HG03025 (cell line): ENCODE measurements around the gene PPP1R13L.
A peak's percentile ranks its signal among the peaks of the same experiment; 100 is the strongest.
"Not testable (repeated sequence)": the region's sequence is repeated elsewhere in the genome, so short reads cannot be mapped to it uniquely, and the experiment has no call there.

Experiments
- ATAC-seq: cut with Tn5 transposase; IDR thresholded peaks from one replicate; pipeline ENCODE4 v1.9.1; 2021; ENCODE audit warnings: mild to moderate bottlenecking, moderate library complexity; ENCODE audit not compliant: unreplicated experiment, low FRiP score

The PPP1R13L gene

DNA sequence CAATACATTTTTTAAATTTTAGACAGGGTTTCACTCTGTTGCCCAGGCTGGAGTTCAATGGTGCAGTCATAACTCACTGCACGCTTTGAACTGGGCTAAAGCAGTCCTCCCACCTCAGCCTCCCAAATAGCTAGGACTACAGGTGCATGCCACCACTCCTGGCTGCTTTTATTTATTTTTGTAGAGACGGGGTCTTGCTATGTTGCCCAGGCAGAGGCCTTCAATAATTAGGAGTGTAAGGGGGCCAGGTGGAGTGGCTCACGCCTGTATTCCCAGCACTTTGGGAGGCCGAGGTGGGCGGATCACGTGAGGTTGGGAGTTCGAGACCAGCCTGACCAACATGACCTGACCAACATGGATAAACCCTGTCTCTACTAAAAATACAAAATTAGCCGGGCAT lies 27.7 kb upstream of the PPP1R13L start:
- ATAC-seq, result not testable (repeated sequence)

DNA sequence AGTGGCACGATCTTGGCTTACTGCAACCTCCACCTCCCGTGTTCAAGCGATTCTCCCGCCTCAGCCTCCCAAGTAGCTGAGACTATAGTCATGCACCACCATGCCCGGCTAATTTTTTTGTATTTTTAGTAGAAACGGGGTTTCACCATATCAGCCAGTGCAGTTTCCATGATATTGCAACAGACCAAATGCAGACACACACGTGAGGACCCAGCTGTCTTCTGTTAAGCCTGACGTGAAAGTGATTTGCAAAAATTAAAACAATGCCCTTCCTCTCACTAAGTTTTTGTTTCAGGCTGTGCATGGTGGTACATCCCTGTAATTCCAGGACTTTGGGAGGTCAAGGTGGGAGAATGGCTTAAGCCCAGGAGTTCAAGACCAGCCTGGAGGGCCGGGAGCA lies 26.1 kb upstream of the PPP1R13L start:
- ATAC-seq, result not testable (repeated sequence)

DNA sequence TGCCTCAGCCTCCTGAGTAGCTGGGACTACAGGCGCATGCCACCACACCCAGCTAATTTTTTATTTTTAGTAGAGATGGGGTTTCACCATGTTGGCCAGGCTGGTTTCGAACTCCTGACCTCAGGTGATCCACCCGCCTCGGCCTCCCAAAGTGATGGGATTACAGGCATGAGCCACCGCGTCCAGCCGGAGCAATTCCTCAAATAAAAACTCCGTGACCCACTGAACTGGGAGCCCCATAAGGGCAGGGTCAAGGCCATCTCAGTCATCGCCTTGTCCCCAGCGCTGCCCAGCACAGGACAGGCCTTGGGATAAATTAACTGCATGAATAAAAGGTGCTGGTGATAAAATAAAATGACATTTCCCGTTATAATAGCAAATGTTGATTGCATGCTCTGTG lies 25.0 kb upstream of the PPP1R13L start:
- ATAC-seq, result not testable (repeated sequence)

DNA sequence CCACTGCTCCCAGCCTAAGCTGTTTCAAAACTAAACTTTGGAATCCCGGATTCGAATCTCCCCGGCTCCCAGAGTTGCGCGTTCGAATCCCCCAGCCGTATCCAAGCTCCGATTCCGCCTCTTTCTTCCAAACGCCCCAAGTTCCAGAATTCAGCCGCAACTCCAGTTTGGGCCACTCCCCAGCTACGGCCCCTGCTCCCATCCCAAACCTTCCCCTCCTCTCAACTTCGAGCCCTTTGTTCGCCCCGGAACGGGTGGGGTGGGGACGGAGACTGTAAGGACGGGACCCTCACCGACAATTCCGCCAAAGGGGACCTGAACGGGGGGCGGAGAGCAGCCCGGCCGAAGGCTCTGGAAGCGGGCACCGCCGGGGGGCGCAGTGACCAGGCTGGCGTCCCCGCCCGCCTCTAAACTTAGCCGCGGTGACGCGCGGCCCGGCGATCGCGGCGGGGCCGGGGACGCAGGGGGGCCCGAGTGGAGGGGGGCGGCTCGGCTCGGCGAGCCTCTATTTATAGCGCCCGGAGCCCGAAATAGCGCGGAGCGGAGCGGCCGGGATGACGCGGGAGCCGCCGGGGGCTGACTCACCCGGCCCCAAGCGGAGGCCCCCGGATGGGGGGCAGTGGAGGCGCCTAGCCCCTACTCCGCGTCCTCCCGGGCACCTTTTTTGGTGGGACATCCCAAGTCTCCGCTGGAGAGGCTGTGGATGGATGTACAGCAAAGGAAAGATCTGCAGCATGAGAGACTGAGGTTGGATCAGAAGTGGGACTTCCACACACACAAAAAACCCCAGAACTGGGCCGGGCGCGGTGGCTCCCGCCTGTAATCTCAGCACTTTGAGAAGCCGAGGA lies 23.7 kb upstream of the PPP1R13L start:
- ATAC-seq, result no peak

DNA sequence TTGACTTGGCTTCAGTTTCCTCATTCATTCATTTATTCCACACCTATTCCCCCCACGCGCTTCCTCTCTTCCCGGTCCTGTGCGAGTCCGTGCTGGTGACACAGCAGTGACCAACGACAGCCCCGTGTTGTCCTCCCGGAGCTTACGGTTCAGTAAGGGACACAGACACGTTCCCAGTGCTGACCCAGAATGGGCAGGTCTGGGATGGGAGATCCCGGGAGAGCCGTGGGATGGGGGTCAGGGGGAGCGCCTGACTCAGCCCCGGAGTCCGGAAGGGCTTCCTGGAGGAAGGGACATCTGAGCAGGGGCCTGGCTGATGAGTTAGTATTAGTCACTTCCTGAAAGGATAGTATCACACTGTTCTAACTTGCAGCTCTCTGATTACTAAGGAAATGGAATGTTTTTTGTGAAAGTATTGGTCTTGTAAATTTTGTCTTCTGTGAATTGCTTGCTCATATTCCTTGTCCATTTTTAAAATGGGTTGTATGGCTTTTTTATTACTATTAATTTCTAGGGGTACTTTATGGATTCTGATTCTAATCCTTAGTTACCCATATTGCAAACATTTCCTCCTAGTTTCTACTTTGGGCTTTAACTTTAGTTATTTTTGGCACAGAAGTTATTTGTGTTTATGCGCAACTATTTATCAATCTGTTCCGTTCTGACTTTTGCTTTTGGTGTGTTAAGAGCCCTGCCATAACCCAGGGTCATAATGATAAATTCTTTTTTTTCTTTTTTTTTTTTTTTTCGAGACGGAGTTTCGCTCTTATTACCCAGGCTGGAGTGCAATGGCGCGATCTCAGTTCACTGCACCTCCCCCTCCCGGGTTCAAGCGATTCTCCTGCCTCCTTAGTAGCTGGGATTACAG lies 19.6 kb upstream of the PPP1R13L start:
- no peak for ATAC-seq

DNA sequence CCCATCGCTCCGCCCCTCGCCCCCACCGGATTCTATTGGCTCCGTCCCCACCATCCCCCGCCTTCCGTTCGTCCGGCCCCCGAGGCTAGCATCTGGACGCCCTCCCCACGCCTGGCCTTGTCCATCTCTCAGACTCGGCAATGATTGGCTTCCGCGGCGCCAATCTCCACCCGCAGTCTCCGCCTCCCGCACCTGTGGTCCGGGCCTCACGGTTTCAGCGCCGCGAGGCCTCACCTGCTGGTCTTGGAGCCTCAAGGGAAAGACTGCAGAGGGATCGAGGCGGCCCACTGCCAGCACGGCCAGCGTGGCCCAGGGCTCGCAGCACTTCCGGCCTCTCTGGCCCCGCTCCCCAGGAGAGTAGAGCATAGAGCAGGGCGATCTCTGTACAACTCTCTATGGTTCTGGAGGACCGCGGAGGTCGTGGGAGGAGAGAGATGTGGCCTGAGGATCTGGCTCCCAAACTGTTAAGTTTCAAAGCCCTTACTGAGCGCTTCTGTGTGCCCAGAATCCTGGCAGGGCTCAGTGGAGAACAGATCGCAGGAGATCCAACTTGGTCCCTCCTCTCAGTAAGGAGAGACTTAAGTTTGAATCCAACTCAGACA lies 18.8 kb upstream of the PPP1R13L start, which contains the start of gene ERCC1:
Gene ERCC1, minus strand, starts transcription at position 329 of the 602 bp plus-strand sequence. CDS start 543 bp downstream, outside the sequence.
- peak; percentile 65 for ATAC-seq

DNA sequence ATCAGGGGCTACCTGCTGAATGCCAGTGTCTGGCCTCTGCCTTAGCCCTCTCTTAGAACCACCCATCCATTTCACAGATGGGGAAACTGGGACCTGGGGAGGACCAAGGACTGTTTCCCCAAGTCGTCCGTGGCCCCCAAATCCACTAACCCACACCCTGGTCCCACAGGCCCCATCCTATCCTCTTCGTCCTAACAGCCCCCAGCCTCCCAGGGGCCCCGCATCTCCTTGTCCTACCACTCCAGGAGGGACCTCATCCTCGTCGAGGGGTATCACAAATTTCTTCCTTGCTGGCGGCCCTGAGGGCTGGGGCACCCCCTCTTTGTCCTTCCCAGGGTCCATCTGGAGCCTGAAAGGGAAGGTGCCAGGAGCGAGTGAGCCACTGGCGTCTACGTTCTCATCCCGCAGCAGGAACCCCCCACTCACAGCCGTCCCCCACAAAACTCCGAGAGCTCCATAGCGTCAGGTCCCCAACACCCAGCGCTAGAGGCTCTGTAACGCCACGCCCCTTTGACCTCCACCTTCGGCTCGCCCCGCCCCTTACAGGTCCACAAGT lies 18.2 kb upstream of the PPP1R13L start:
- no peak for ATAC-seq

DNA sequence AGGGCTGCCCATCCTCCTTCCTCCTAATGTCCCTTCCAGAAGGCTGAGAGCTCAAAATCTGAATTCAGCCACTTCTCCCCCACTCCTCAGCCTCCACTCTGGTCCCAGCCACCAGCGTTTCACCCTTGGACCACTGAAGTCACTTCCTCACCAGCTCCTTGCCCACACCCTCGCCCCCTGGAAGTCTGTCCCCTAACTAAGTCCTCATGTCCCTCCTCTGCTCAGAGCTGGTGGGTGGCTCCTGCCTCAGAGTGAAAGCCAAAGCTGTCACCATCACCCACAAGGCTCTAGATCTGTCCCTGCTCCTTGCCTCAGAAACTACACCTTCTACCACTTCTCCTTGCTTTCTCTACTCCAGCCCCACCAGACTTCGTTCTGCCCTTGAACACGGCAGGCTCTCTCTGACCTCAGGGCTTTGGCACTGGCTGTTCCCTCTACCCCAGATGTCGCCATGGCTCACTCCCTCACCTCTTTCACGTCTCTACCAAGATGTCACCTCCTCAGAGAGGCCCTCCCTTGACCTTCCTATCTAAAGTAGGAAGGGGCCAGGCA lies 17.2 kb upstream of the PPP1R13L start:
- ATAC-seq, result no peak

DNA sequence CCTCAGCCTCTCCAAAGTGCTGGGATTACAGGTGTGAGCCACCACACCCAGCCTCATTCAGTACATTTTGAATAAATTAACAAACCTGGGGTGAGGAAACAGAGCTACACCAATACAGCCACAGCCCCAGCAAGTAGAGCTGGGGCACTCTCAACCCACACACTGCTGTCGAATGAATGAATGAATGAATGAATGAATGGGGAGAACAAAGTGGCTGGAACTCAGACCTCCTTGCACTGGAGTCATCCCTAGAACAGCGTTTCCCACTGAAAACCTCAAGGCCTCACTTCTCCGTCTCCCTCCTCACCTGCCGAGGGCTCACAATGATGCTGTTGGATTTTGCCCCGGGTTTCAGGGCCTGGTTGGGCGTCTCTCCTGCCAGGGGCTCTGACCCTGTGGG lies 16.0 kb upstream of the PPP1R13L start:
- no peak for ATAC-seq

DNA sequence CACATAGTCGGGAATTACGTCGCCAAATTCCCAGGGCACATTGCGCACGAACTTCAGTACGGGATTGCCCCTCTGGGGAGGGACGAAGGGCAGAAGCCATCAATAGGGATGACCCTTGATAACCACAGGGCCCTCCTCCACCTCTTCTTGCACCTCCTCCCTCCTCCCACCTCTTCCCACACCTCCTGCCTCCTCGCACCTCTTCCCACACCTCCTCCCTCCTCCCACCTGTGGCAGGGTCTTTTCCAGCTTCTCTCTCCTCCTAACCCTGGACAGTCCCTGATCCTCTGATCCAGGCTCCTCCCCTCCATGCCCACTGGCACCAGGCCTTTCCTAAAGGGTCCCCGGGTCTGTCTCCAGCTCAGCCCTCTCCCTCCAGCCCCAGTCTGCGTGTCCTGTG lies 15.5 kb upstream of the PPP1R13L start:
- ATAC-seq, result no peak

DNA sequence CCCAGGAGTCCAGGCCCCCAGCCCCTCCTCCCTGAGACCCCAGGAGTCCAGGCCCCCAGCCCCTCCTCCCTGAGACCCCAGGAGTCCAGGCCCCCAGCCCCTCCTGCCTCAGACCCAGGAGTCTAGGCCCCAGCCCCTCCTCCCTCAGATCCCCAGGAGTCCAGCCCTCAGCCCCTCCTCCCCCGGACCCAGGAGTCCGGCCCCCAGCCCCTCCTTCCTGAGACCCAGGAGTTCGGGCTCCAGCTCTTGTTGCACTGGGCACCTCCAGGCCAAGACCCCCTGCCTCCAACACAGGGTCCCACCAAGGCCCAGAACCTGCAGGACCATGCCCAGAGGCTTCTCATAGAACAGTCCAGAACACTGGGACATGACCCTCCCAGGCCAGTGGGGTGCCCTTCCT lies 15.0 kb upstream of the PPP1R13L start:
- ATAC-seq, result no peak

DNA sequence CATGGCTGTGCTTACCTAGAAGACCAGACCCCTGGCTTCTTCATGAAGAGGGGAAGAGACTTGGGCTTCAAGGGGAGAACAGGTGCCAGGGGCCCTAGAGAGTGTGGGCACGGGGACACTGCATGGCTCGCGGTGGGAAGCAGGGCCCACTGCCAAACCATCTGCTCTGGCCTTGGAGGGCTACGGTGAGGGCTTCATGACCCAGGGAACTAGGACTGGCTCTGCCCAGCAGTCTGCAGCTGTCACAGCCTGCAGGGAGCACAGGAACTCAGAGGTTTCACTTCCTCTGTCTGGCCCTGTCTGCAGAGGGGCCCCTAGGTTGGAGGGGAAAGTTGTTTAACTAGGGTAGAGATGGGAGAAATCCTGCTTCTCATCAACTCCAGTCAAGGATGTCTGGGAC lies 14.5 kb upstream of the PPP1R13L start:
- ATAC-seq, result no peak

DNA sequence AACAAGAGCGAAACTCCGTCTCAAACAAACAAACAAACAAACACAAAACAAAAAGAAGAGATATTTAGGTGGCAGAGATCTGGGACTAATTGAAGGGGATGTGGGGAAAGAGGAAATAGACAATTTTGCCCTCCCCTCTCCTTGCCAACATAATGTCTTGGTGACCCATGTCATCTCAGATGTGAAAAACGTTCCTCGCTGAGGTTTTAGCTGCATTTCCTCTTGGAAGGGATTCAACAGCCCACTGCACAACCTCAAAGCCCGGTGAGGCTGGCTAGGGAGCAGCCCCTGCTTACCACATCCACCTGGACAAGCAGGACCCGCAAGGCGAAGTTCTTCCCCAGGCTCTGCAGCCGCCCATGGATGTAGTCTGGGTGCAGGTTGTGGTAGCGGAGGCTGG lies 13.9 kb upstream of the PPP1R13L start:
- no peak for ATAC-seq

DNA sequence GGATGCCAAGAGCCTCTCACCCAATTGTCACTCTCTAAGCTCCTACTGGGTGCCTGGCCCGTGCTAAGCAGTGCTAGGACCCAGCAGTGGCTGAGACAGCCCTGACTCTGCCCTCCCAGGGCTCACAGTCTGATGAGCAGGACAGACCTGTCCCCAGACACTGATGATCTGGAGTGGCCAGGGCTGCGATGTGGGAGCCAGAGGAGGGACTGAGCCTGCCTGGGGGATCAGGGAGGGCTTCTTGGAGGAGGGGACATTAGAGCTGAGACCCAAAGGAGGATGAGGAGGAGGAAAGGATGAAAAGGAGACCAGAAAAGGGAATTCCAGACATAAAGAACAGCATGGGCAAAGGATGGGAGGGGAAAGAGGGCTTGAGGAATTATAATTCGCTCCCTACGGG lies 12.3 kb upstream of the PPP1R13L start:
- ATAC-seq, result no peak

DNA sequence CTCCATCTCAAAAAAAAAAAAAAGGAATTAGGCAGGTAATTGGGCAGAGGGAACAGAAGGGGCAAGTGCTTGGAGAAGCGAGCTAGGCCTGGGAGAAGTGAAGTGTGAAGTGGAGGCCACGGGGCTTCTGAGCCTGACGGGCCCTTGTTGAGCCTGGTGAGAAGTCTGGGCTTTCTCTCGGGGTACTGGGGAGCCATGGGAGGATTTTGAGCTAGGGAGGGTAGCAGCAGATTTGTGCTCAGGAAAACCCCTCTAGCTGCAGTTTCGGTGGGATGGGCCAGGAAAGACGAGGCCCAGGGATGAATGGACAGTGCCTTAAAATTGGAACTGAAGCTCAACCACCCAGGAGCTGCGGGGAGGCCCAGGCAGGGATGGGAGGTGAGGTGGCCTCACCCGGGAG lies 9.6 kb upstream of the PPP1R13L start:
- ATAC-seq, result no peak

DNA sequence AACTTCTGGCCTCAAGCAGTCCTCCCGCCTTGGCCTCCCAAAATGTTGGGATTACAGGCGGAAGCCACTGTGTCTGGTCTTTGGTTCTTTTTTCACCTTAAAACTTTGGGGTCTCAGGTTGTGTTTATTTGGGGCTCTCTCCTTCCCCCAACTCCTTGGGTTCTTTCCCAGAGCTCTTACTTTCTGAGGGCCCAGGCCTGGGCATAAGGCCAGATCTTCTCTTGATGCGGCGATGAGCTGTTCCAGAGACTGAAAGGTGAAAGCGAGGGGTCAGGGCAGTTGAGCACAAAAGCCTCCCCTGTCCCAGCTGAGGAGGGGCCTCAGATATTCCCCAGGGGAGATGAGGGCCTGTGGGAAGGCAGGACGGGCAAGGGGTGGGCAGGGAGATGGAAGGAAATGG lies 8.6 kb upstream of the PPP1R13L start:
- ATAC-seq, result no peak

DNA sequence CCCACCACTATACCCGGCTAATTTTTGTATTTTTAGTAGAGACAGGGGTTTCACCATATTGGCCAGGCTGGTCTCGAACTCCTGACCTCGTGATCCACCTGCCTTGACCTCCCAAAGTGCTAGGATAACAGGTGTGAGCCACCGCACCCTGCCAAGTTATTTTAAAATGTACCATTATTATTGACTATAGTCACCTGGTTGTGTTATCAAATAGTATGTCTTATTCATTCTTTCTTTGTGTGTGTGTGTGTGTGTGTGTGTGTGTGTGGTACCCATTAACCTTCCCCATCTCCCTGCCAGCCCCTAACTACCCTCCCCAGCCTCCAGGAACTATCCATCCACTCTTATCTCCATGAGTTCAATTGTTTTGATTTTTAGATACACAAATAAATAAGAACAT lies 5.5 kb upstream of the PPP1R13L start:
- not testable (repeated sequence) for ATAC-seq

DNA sequence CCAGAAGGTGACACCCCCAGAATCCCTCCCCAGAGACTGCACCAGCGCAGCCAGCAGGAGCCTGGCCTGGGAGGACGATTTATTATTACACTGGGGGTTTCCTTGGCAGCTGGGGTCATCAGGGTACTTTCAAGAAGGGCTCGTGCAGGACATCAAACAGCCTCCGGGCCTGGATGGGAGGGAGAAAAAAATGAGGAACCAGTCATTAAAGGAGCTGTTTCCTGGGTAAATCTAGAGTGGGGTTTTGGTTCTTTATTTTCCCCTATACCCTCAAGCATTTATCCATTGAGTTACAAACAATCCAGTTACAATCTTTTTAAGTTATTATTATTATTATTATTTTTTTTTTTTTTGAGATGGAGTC lies 4.7 kb upstream of the PPP1R13L start:
- ATAC-seq, result no peak

DNA sequence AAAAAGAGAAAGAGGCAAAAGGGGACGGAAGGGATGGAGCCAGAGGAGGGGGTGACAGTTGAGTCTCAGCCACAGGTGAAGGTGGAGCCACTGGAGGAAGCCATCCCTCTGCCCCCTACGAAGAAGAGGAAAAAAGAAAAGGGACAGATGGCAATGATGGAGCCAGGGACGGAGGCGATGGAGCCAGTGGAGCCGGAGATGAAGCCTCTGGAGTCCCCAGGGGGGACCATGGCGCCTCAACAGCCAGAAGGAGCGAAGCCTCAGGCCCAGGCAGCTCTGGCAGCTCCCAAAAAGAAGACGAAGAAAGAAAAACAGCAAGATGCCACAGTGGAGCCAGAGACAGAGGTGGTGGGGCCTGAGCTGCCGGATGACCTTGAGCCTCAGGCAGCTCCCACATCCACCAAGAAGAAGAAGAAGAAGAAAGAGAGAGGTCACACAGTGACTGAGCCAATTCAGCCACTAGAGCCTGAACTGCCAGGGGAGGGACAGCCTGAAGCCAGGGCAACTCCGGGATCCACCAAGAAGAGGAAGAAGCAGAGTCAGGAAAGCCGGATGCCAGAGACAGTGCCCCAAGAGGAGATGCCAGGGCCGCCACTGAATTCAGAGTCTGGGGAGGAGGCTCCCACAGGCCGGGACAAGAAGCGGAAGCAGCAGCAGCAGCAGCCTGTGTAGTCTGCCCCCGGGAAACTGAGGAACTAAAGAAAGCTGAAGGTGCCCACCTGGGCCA lies 4.1 kb upstream of the PPP1R13L start:
- ATAC-seq, result no peak

DNA sequence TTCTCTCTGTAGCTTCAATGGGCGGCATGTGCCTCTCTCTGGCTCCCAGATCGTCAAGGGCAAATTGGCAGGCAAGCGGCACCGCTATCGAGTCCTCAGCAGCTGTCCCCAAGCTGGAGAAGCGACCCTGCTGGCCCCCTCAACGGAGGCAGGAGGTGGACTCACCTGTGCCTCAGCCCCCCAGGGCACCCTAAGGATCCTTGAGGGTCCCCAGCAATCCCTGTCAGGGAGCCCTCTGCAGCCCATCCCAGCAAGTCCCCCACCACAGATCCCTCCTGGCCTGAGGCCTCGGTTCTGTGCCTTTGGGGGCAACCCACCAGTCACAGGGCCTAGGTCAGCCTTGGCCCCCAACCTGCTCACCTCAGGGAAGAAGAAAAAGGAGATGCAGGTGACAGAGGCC lies 3.3 kb upstream of the PPP1R13L start:
- no peak for ATAC-seq
